Measurements from ENCODE around the gene ALPI. TPM values are rescaled to one million over a fixed set of nuclear protein-coding genes. Genes with fewer than 3 reads are reported as not detected.
"Not testable (repeated sequence)": the region's sequence is repeated elsewhere in the genome, so short reads cannot be mapped to it uniquely, and the experiment has no call there.

Gene ALPI
- total RNA-seq, 1 donor = not detected

GRCh38 chr2:232436381-232437194 lies 19.4 kb upstream of the ALPI start:
- TF ChIP-seq CTCF (IDR thresholded peaks at IDR 0.05; ENCODE audit: insufficient read depth, low read length) = no peak
- no peak for DNase-seq (ENCODE audit: low read depth)
- H3K4me3 ChIP-seq (ENCODE audit: low read depth, low read length) = no peak overlapping the region

- no peak for DNase-seq (ENCODE audit: low read depth)
- TF ChIP-seq CTCF (IDR thresholded peaks at IDR 0.05; ENCODE audit: insufficient read depth, low read length) = no peak
- H3K4me3 ChIP-seq (ENCODE audit: low read depth, low read length) = no peak overlapping the region
These were observed 18.8 kb upstream of the ALPI start for GRCh38 chr2:232437195-232437571.

- DNase-seq (ENCODE audit: low read depth) = no peak
- H3K4me3 ChIP-seq (ENCODE audit: low read depth, low read length) = no peak overlapping the region
- TF ChIP-seq CTCF (IDR thresholded peaks at IDR 0.05; ENCODE audit: insufficient read depth, low read length) = no peak
These were observed 17.9 kb upstream of the ALPI start for GRCh38 chr2:232438091-232438490.

- DNase-seq (ENCODE audit: low read depth) = peak; percentile 14
- H3K4me3 ChIP-seq (ENCODE audit: low read depth, low read length) = no peak overlapping the region
- peak; percentile 44 for TF ChIP-seq CTCF (IDR thresholded peaks at IDR 0.05; ENCODE audit: insufficient read depth, low read length)
These were observed 16.8 kb upstream of the ALPI start for GRCh38 chr2:232438951-232439757.

GRCh38 chr2:232439758-232440135 lies 16.2 kb upstream of the ALPI start:
- no peak overlapping the region for H3K4me3 ChIP-seq (ENCODE audit: low read depth, low read length)
- peak; percentile 8 for TF ChIP-seq CTCF (IDR thresholded peaks at IDR 0.05; ENCODE audit: insufficient read depth, low read length)
- DNase-seq (ENCODE audit: low read depth) = no peak

GRCh38 chr2:232440220-232441018 lies 15.5 kb upstream of the ALPI start:
- peak; percentile 88 for TF ChIP-seq CTCF (IDR thresholded peaks at IDR 0.05; ENCODE audit: insufficient read depth, low read length)
- H3K4me3 ChIP-seq (ENCODE audit: low read depth, low read length) = not testable (repeated sequence)
- DNase-seq (ENCODE audit: low read depth) = peak; percentile 63

Measured in fibroblast of the aortic adventitia (primary cell).